Glomerular endothelial cell (primary cell): Measurements from ENCODE around the gene ADCY2. TPM values are rescaled to one million over a fixed set of nuclear protein-coding genes. Genes with fewer than 3 reads are reported as not detected.

Experiments
- DNase-seq: peaks from one replicate; pipeline ENCODE4 v3.0.0-alpha.2; 2011; ENCODE audit warnings: low read depth, low spot score; ENCODE audit errors: extremely low read depth
- total RNA-seq: library from RNA; depleted of rRNA; stranded (reverse); fragments of >200 nt; gene quantifications from 2 replicates; pipeline ENCODE4 v1.2.3, GENCODE V29; 2015

ADCY2 gene
- total RNA-seq, 1 donor from 2014 or later = not detected

DNA sequence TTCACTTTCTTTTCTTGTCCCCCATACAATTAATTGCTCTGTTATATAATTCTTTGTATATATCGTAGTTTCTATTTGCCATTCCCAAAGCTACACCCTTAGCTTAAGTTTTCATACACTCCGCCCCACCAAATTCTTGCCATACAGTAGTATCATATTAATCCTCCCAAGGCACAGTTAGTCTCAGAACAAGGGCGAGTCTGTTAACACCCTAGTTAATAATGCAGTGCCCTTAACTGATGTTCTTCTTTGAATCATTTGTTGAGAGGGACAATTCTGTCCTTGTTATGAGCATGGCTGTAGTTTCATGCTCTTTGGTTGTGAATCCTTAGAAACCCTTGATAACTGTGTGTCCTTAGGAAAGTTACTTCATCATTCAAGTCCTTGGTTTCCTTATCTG is 248.8 kb downstream of the ADCY2 start:
- no peak for DNase-seq

DNA sequence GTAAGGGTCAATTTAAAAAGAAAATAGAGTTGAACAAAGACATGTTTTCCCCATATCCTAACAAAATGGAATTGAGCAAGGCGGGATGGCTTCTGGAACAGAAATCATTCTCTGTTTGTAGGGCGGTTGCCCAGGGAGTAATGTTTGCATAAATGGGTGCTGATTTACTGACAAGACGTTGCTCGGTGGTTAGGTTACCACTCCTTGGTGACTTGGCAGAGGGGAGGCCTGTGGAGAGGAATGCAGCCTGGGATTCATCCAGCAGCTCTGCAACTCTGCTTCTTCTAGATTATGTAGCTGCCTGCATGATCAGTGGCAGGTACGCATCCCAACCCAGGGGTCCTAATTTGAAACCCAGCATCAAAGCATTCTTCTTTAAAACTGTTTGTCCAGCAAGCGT is 254.8 kb downstream of the ADCY2 start:
- DNase-seq = no peak

DNA sequence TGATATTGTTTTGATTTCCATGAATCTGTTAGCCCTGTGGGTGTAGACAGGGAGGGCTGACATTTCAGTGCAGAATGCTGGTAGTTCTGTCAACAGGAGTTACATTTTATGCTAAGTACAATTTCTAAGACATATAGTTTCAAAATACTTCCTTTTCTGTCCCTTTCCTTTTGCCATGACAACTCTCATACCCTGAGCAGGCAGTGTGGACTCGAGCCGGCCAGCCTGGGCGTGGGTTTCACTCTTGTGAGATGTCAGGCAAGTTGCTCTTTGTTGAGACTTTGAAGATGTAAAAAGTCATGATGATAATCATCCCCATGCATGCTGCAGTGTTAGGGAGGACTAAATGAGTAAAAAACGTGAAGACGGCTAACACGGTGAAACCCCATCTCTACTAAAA is 257.1 kb downstream of the ADCY2 start:
- no peak for DNase-seq

DNA sequence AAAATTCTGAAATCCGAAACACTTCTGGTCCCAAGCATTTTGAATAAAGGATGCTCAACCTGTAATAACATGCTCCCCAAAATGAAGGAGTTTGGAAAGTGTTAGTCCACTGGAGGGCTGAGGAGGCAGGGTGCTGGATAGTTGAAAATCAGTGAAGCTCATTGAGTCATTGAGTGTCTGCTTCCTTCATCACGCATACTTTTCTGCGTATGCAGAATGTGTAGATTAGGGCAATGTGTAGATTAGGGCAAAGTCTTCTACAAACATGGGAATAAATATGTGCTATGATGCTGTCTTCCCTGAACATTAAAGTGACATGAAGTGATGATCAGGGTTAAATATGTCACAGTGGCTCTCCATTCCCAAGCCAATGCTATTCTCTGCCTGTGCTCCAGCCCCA is 261.2 kb downstream of the ADCY2 start:
- no peak for DNase-seq

DNA sequence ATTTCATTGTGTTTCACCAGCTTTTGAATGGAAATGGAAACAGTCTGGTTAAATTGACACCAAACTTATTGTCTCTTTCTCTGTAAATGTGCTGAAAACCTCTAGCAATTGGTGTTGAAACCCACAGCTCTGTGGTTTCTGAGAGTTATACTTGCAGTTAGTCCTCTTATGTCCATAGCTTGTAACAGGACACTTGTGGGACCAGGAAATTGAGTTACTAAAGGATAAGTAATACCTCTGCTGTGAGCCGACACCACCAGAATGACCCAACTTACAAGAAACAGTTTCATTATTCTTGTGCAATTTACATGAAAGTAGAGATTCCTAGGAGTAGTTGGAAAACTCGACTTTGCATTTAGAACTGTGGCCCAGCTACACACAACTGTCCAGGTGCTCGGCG is 263.5 kb downstream of the ADCY2 start:
- DNase-seq = no peak

DNA sequence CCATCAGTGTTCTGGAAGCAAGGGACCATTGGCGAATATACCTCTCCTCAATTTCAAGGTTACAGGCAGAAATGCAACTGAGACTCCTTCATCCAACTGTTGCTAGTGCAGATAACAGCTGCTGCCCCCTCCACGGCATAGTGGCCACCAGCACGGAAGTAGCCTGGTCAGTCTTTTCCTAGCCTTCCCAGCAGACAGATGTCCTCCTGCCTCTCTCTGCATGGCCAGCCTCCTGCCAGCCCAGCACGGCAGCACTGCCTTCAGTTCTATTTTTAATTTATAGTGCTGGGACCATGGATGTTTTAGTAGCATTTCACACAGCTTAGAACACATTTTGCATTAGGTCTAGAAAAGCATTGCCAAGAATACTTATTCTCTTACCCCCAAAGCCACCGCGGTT is 266.4 kb downstream of the ADCY2 start:
- no peak for DNase-seq

DNA sequence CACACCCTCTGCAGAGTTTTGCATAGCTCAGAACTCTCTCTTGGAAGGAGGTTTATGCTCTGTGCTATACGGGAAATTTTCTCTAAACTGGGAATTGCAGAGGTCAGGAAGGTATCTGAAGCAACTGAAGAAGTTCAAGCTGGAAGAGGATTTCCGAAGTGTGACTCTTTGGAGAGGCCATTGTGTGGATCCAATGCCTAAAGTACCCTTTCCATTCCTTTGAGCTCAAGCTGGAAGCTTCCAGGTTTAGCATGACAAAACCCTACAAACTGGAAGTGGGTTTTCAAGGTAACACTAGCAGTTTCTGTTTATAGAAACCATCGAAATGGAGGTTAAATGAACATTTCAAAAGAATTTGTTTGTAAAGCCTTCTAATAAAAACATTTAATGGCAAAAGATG is 267.9 kb downstream of the ADCY2 start:
- DNase-seq = no peak

DNA sequence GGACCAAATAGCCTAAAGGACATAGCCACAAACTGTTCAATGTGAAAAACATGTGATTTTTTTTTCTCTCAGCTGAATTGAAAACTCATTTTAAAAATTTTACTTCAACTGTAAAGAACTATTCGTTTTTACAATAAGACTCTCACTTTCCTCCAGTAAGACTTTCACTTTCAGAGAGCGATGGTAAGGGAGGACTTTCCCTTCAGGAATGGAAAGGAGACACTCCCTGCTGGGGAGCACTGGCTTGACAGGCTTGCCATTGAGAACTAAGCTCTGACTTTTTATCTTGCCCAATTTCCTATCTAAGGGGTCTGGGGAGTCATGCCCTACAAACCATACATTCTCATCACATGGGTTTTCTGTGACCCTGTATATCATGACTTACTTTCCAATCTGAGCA is 268.3 kb downstream of the ADCY2 start:
- DNase-seq = no peak

DNA sequence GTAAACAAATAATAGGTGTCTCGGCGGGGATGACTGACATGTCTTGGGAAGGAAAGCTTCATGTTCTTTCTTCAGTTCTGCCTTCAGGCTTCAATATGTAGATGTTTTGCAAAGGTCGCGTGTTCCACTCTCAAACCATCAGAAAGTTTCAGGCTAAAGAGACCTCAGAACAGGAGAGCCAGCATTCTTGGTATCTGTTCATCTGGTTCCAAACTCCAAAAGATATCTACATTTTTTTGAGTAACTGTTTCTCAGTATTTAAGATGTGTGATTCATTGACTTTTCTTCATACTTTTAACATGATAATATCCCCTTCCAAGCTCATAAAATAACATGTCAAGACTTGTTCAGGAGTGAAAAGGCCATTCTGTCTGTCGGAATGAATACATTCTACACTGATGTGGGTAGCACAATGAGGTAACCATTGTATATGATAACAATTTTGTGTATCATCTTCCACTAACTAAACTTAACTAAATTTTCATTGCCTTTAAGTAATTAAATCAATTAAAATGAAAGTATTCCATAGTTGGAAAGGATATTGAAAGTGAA is 271.4 kb downstream of the ADCY2 start:
- no peak for DNase-seq

DNA sequence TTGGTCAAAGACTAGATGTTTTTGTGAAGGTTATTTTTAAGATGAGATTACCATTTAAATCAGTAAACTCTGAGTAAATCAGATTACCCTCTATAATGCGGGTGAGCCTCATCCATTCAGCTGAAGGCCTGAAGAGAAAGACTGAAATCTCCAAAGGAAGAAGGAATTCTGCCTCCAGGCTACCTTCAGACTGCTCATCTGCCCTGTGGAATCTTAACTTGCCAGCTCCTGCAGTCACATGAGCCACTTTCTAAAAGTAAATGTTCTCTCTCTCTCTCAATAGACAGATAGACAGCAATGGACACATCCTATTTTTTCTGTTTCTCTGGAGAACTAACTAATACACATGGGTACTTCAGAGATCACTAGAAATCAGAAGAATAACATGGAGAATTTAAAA is 272.2 kb downstream of the ADCY2 start:
- no peak for DNase-seq

DNA sequence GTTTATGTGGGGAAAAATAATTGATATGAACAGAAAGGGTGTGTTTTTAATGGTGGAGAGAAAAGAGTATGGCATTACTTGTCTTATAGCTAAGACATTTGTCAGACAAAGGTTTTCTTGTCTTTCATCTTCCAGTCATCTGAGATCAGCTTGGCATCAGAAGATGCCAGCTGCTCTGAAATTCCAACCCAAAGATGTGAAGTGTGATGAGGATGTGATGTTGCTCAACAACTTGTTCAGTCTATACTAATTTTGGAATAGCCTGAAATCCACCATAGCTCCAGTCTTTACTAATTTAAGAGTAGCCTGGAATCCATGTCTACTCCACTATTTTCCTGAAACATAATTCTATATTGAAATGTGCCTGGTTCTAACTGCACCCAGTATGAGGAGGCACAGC is 272.7 kb downstream of the ADCY2 start:
- no peak for DNase-seq

DNA sequence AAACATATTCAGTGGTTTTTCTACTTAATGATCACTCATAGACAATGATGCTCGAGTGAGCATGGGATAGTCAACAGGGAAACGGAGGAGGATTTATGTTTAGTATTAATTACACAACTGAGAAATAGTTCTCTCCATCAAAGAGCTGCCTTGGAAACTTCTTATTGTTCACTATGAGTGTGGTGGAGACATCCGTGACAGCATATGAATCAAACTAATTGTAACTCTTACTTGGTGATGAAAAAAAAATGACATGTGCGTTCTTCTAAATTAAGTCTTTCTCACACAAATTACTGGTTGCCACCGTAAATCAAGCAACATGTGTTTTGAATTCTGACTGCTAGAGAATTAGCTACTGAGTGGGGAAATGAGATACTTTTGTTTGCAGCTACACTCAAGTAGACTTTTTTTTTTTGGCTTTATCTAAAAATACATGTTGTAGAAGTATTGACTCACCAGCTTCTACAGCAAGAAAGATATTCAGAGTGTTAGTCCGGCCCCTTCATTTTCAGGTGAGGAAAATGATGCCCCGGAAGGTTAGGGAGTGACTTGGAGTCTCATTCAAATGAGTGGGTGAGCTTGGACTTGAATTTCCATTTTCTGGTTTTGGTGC is 275.5 kb downstream of the ADCY2 start:
- no peak for DNase-seq

DNA sequence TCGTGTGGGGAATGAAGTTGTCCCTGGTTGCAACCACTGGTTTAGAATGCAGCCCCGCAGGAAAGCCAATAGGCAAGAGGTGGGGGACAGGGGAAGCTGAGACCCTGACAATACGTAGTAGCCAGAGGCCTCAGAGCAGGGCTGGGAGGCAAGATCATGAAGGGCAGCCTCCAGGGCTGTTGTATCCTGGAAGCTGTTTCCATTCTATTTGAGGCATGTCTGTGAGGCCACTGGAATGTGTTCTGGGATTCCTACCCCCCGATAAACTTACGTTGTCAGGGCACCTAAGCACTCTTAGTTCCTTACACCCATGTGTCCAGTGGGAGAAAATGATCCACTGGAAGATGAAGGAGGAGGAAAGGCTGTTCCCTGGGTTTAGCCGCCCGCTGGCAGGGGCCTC is 277.7 kb downstream of the ADCY2 start:
- DNase-seq = no peak

DNA sequence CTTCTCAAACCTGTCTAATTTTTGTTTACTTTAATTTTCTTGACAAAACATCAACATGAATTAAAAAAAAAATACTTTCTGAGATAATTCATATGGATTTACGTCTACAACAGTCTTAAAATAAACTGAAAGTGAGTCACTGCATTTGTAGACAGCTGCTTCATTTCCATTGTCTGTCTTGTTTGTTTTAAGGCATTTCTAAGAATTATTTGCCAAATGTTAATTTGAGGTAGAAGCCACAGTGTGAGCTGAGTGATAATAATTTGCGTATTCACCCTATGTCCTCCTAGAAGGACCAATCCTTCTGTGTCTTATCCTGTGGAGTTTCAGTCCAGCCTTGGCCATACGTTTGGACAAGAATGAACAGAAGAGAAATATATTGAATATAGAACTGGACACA is 280.5 kb downstream of the ADCY2 start:
- DNase-seq = no peak

DNA sequence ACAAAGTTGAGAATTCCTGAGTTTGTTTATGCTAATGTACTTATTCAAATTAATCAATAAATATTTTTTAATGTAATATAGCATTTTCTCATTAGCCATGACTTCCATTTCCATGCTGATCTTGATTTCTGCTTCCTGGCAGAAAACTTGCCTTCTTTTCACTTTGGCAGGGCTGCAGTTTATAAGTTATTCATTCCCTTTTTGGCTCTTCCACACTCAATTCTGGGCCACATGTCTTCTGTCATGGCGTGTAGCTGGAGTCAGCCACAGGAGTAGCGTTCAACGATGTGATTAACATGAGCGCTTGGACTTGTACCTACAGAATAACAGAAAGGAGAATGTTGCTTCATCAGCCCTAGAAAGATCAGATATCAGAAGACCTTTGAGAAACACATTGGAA is 282.1 kb downstream of the ADCY2 start:
- DNase-seq = no peak

DNA sequence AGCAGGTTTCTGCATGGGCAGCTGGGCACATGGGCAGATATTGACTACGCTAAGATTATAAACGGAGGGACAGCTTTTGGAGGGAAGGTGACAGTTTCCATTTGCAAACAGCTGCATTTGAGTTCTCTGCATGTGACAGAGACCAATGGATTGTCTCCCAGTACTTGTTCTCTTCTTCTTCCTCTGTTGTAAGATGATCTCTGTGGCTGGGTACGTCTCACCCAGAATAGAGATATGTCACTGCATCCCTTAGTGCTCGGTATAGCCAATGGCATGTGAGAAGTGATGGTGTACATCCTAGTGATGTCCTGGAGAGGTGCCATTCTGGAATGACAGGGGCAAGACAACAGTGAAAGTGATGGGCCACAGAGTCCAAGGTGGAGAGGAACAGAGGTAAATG is 283.7 kb downstream of the ADCY2 start:
- DNase-seq = no peak

DNA sequence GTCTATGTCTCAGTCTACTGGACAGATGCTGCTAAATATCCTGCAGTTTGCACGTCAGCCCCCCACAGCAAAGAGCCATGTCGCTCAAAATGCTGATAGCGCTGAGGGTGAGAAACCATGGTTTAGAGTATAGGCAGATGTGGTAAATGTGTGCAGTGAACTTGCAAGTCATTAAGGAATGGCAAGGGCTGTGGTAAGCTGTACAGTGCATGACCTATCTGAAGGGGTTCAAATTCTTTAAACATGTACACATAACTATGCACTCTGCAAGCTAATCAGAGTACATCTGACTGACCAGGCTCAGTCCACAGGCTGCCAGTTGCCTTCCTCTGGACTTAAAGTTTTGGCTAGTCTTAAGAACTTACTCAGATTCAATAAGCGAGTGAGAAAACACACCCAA is 284.3 kb downstream of the ADCY2 start:
- no peak for DNase-seq

DNA sequence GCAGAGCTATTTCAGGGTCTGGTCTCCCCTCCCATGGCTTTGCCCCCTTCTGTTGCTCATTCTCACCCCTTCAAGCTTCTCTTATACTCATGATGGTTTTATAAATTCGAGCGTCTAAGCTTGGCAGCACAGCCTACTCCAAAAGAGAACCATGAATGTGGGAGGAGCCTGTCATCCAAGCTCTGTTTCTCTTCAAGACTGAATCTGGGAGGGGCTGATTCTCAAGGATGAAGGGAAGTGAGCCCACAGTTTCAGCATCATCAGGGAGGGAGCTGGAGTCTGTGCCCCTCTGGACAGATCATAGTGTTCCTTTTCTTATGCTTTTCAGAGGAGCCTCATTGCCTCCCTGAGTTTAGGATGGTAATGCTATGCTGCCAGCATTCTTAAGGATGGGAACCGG is 286.4 kb downstream of the ADCY2 start:
- no peak for DNase-seq

DNA sequence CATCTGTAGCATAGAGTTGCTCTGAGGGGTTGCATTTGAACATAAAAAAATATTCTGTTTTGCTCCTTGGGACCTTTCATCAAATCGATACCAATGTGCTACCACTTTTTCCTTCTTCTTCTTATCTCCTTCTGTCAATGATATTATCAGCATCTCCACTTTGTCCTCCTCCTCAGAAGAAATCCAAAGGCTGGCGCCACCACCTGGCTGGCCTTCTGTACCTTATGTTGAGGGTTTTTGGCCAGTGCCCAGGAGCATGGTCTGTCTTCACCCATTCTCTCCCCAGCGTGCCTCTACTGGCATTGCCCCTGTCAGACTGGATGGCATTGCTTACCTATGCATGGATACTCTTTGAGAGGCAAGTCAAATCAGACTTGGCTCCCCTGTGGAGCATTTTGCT is 287.8 kb downstream of the ADCY2 start:
- DNase-seq = no peak

DNA sequence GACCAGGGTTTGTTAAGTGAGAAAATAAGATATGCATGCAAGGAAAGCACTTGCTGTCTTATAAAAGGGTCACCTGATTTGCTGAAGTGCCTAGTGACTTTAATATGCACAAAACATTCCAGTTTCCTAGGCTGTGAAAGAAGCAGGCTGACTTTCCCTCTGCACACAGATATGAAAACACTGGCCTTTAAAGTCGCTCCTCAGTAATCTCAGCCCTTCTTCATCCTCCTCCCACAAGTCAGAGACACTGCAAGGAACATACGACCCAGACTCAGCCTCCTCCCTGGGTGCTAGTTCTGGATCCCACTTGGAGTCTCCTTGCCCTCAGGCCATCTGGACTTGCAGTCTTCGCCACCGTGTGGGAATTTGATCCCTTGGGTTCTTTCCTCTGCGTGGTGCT is 288.9 kb downstream of the ADCY2 start:
- DNase-seq = no peak

DNA sequence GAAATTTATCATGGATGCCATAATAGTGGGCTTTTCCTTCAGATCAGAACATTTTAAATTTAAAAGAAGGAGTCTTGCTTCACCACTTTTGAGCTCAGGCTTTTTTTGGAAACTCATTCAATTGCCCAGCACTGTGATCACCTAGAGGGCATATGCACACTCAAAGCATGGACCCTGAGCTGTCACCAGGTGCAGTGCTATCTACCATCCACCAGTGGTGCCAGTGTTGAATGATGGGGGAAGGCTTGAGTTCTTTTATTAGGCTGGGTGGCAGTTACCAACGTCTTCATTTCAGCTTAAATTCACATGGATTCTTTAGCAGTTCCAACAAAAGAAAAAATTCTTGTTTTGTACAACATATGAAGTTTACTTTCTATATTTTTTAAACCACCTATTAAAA is 290.9 kb downstream of the ADCY2 start:
- no peak for DNase-seq

DNA sequence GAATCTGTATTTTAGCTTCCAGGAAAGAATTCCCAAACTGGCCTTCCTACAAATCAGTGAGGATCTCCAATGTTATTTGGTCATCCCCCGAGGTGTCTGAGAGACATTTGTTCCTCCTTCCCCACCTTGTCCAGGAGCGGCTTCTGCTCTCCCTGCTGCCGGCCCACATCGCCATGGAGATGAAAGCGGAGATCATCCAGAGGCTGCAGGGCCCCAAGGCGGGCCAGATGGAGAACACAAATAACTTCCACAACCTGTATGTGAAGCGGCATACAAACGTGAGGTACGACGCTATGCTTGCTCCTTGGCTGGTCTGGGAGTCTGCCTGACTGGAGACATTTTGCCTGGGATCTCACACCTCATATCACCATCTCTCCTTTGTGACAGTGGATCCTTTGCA is 294.6 kb downstream of the ADCY2 start:
- no peak for DNase-seq

DNA sequence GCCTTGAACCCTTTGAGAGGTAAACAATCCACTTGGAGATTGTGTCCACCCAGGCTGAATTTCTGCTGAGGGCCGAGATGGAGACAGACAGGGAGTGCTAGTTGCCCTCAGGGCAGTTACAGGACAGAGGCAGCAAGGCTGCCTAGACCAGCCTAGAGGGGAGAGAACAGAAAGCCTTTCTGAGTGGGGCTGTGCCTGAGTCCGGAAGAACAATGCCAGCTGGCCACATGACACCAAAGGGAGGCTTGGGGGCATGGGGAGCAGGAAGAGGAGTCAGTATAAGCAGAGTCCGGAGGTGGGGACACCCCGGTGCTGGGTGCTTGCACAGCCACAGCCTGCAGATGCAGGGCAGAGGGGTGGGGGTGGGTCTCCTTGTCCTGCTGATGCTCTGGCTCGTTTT is 309.3 kb downstream of the ADCY2 start:
- DNase-seq = no peak
